OCI-LY3 (cell line): ENCODE measurements around the gene NEUROG3.

Experiments used
- H2AFZ ChIP-seq: fragments of 200-600, 300-600 bp; shearing (Covaris generic); 2 replicates; pipeline ENCODE4 v1.6.0; 2014; ENCODE audit warnings: antibody characterized with exemption, low read depth, low read length
- H3K27ac ChIP-seq: fragments of 200-600, 300-600 bp; sonication (generic); 2 replicates; pipeline ENCODE4 v1.5.1; 2014; ENCODE audit warnings: mild to moderate bottlenecking, low read length, moderate library complexity, mixed read lengths
- H3K27me3 ChIP-seq: fragments of 200-600, 300-600 bp; sonication (generic); 2 replicates; pipeline ENCODE4 v1.6.1; 2014; ENCODE audit warnings: low read depth, low read length, mixed read lengths
- H3K36me3 ChIP-seq: fragments of 200-600, 300-600 bp; sonication (generic); replicated peaks from 2 replicates; pipeline ENCODE3; 2014; ENCODE audit warnings: low read depth, low read length, mixed read lengths
- H3K4me1 ChIP-seq: fragments of 300-600, 200-600 bp; sonication (generic); 2 replicates; pipeline ENCODE4 v1.6.1; 2014; ENCODE audit warnings: low read length, mixed read lengths
- H3K4me2 ChIP-seq: fragments of 200-600, 300-600 bp; sonication (generic); 2 replicates; pipeline ENCODE4 v1.6.1; 2014; ENCODE audit warnings: low read length, mixed read lengths
- H3K4me3 ChIP-seq: fragments of 300-600, 200-600 bp; sonication (generic); 2 replicates; pipeline ENCODE4 v1.5.1; 2014; ENCODE audit warnings: antibody characterized with exemption, mild to moderate bottlenecking, low read length, moderate library complexity
- H3K79me2 ChIP-seq: fragments of 300-600, 200-600 bp; shearing (Covaris generic); 2 replicates; pipeline ENCODE4 v1.6.1; 2014; ENCODE audit warnings: mild to moderate bottlenecking, low read length, mixed read lengths
- H3K9ac ChIP-seq: fragments of 300-600, 200-600 bp; shearing (Covaris generic); 2 replicates; pipeline ENCODE4 v1.6.0; 2014; ENCODE audit warnings: mild to moderate bottlenecking, low read length, moderate library complexity
- H3K9me3 ChIP-seq: fragments of 200-600, 300-600 bp; shearing (Covaris generic); 2 replicates; pipeline ENCODE4 v1.6.1; 2014; ENCODE audit warnings: low read length, mixed read lengths; ENCODE audit not compliant: insufficient read depth
- H4K20me1 ChIP-seq: fragments of 200-600, 300-600 bp; sonication (generic); 2 replicates; pipeline ENCODE4 v1.6.1; 2016; ENCODE audit warnings: low read length, mixed read lengths; ENCODE audit not compliant: insufficient read depth
- CTCF ChIP-seq: fragments of 200-600, 300-600 bp; sonication (generic); IDR thresholded peaks from 2 replicates; pipeline ENCODE4 v1.5.1; 2014; ENCODE audit warnings: antibody characterized with exemption, low read length, low read depth
- EZH2phosphoT487 ChIP-seq: fragments of 200-600 bp; shearing (Covaris generic); IDR thresholded peaks from 2 replicates; pipeline ENCODE4 v1.6.1; 2018; ENCODE audit warnings: antibody characterized with exemption, mixed run types, low read depth

Gene NEUROG3

GRCh38 chr10:69616358-69616757 lies 43.1 kb upstream of the NEUROG3 start:
- Histone ChIP-seq H3K9me3 (no peaks in the 10 kb centered on the region), H4K20me1 (no peaks in the 10 kb centered on the region), H3K27me3 (no peaks in the 10 kb centered on the region), H3K9ac (no peak overlapping the region), H3K4me2 (no peak overlapping the region), H3K4me3 (no peak overlapping the region), H3K36me3 (no peaks in the 10 kb centered on the region), H3K27ac (no peak overlapping the region), H2AFZ (no peak overlapping the region), H3K4me1 (peaks cover 6% of the 10 kb centered on the region; the same call in 1 of the 2 replicates), H3K79me2 (no peaks in the 10 kb centered on the region)
- TF ChIP-seq EZH2phosphoT487: no peak
- no peak for TF ChIP-seq CTCF

- Histone ChIP-seq H3K4me1 (peaks cover 6% of the 10 kb centered on the region; the same call in 1 of the 2 replicates), H3K9me3 (no peaks in the 10 kb centered on the region), H3K36me3 (no peaks in the 10 kb centered on the region), H3K4me2 (no peak overlapping the region), H3K27me3 (no peaks in the 10 kb centered on the region), H3K27ac (no peak overlapping the region), H3K79me2 (no peaks in the 10 kb centered on the region), H3K4me3 (no peak overlapping the region), H4K20me1 (no peaks in the 10 kb centered on the region), H2AFZ (no peak overlapping the region), H3K9ac (no peak overlapping the region)
- TF ChIP-seq CTCF (no peak), EZH2phosphoT487 (no peak)
Measured at GRCh38 chr10:69614130-69614529, 40.9 kb upstream of the NEUROG3 start.

- no peaks in the 10 kb centered on the region for H3K27me3 ChIP-seq
- no peak overlapping the region for H2AFZ ChIP-seq
- no peak overlapping the region for H3K27ac ChIP-seq
- no peaks in the 10 kb centered on the region for H3K79me2 ChIP-seq
- no peaks in the 10 kb centered on the region for H3K36me3 ChIP-seq
- H3K4me1 ChIP-seq: peaks cover 6% of the 10 kb centered on the region; the same call in 1 of the 2 replicates
- no peaks in the 10 kb centered on the region for H3K9me3 ChIP-seq
- no peak overlapping the region for H3K4me3 ChIP-seq
- H4K20me1 ChIP-seq: no peaks in the 10 kb centered on the region
- TF ChIP-seq EZH2phosphoT487 (no peak), CTCF (no peak)
- no peak overlapping the region for H3K9ac ChIP-seq
- H3K4me2 ChIP-seq: no peak overlapping the region
Measured at GRCh38 chr10:69612760-69613159, 39.5 kb upstream of the NEUROG3 start.

- Histone ChIP-seq H3K4me1 (peaks cover 3% of the 10 kb centered on the region; the same call in 1 of the 2 replicates), H3K36me3 (no peaks in the 10 kb centered on the region), H3K27me3 (no peaks in the 10 kb centered on the region), H3K4me2 (no peak overlapping the region), H3K9me3 (no peaks in the 10 kb centered on the region), H3K9ac (no peak overlapping the region), H2AFZ (no peak overlapping the region), H3K27ac (no peak overlapping the region), H3K79me2 (no peaks in the 10 kb centered on the region), H3K4me3 (no peak overlapping the region), H4K20me1 (no peaks in the 10 kb centered on the region)
- TF ChIP-seq CTCF (no peak), EZH2phosphoT487 (no peak)
Measured at GRCh38 chr10:69609077-69609476, 35.9 kb upstream of the NEUROG3 start.
